Upper lobe of left lung (tissue), 4 donors: ENCODE measurements around the gene NAP1L1.

Source experiments
- CTCF ChIP-seq, 6 experiments: fragments of 450-650 bp in 4 of 6; fragments of 200-600 bp in 2 of 6; sonication (generic) in 2 of 6; IDR thresholded peaks; one replicate each; pipeline ENCODE4 v1.5.1; 2016 to 2019; ENCODE audit warnings: antibody characterized with exemption in 6 of 6
- POLR2A ChIP-seq, 4 donors: fragments of 450-650 bp; IDR thresholded peaks; one replicate each; pipeline ENCODE4 v1.5.1; 2016 to 2017; ENCODE audit warnings: antibody characterized with exemption in 4 of 4, mild to moderate bottlenecking in 2 of 4
- POLR2AphosphoS5 ChIP-seq, 2 donors: sonication (generic); formaldehyde crosslinking; IDR thresholded peaks; one replicate each; pipeline ENCODE4 v1.5.1; 2017; ENCODE audit warnings: antibody characterized with exemption in 2 of 2

DNA sequence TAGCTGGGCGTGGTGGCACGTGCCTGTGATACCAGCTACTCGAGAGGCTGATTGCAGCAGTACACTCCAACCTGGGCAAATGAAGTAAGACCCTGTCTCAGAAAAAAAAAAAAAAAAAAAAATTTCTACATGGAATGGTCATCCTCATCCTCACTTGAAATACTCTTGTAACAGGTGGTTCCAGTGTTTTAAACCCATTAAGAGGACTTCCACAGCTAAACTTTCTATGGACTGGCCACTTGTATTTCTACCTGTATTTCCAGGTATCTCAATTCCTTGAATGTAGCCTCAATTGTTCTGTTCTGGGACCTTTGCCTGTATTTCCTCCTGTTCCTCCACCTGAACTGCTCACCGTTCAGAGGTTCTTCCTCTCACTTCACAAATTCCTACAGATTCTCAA, 41.1 kb downstream of the NAP1L1 start:
- TF ChIP-seq CTCF (IDR thresholded peaks at IDR 0.05) (no peak), POLR2A (IDR thresholded peaks at IDR 0.05) (no peak), POLR2AphosphoS5 (IDR thresholded peaks at IDR 0.05) (no peak)
